ENCODE data around the gene RECQL5. TPM values are rescaled to one million over a fixed set of nuclear protein-coding genes. Genes with fewer than 3 reads are reported as not detected.
A peak's percentile ranks its signal among the peaks of the same experiment; 100 is the strongest.

The RECQL5 gene
- total and polyA plus RNA-seq, 11 donors: 6.0 to 15.9 (median 10.2) TPM

DNA sequence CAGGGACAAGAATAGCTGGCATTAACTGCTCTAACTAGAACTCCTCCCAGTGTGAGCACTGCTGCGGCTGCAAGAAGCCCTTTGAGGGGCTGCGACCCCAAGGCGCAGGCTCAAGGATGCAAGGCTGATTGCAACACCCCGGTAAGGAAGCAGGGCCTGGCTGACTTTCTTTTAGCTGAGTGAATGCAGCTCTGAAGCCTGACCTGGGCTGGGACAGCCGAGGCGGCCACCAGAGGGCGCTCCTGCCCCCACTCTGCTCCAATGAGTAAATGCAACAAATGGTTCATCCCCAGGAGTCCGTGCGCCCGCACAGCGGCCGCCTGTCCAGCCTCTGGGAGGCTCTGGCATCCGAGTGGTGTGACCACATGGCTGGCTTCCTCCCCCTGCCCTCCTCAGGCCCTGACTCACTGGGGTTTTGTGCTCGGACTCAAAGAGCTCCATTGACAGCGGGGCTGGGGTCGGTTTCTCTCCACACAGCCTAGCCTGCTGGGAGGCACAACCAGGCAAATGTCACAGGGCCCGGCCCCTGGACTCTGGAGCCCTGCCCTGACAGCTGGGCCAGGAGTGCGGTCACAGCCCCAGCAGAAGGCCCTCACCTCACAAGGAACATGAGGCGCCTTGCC, 34.0 kb downstream of the RECQL5 start, which contains the start of gene SMIM5:
Gene SMIM5 (plus strand): TSS at position 572 of the 623 bp plus-strand sequence. CDS start 6,768 bp downstream, outside the sequence.
- Histone ChIP-seq H3K9me3 (no peaks in the 10 kb centered on the region), H3K4me1 (peaks cover 13 to 58% (median 25%) of the 10 kb centered on the region in 12 donors), H3K4me3 (peak within 1 kb of the TSS in 10 of 12 donors; percentile 5 to 39 (median 26)), H3K36me3 (peaks cover 0 to 24% (median 0%) of the 10 kb centered on the region in 9 donors), H3K27me3 (no peaks in the 10 kb centered on the region), H3K27ac (peak within 1 kb of the TSS; percentile 58 to 95 (median 85))
- no peak for TF ChIP-seq POLR2A (IDR thresholded peaks at IDR 0.05)
- TF ChIP-seq, protein P1, sequence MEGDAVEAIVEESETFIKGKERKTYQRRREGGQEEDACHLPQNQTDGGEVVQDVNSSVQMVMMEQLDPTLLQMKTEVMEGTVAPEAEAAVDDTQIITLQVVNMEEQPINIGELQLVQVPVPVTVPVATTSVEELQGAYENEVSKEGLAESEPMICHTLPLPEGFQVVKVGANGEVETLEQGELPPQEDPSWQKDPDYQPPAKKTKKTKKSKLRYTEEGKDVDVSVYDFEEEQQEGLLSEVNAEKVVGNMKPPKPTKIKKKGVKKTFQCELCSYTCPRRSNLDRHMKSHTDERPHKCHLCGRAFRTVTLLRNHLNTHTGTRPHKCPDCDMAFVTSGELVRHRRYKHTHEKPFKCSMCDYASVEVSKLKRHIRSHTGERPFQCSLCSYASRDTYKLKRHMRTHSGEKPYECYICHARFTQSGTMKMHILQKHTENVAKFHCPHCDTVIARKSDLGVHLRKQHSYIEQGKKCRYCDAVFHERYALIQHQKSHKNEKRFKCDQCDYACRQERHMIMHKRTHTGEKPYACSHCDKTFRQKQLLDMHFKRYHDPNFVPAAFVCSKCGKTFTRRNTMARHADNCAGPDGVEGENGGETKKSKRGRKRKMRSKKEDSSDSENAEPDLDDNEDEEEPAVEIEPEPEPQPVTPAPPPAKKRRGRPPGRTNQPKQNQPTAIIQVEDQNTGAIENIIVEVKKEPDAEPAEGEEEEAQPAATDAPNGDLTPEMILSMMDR (IDR thresholded peaks at IDR 0.05): peak; percentile 93 to 100 (median 98)
- DNase-seq (peak; percentile 86 to 93 (median 90)), ATAC-seq (peak; percentile 52 to 77 (median 68))
- WGBS, 4 donors: 0 to 17% (median 13%) methylated on average over 12 to 19 of the region's 19 CpGs
- intact Hi-C loops (cut with DNase I): loop anchor here in 9 of 10 donors (1.0 to 5.0 kb wide), 9 partner anchors 20 to 118 kb away; no protein-coding TSS in a partner anchor

DNA sequence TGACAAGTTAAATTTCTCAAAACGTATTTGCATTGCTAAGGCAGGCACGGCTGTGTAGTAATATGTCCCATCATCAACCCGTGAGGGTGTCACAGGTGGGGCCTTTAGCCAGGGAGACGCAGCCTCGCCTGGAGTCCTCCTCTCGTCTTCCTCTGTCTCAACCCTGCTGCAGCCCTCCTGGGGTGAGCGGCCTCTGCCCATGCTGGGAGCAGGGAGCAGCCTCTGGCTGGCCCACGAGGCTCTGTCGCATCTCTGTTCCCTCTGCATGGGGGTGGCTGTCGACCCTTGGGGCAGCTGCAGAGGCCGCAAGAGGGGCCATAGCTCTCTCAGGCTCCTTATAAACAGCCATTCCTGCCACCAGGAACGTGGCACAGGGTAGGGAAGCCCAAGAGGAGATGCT, 34.5 kb downstream of the RECQL5 start:
- no peak overlapping the region for H3K4me3 ChIP-seq
- no peaks in the 10 kb centered on the region for H3K27me3 ChIP-seq
- no peak for ATAC-seq
- 76 to 81% (median 78%) methylated on average over 11 to 12 of the region's 12 CpGs for WGBS, 4 donors
- H3K27ac ChIP-seq: peak overlapping the region in 5 of 12 donors; percentile 34 to 89 (median 83)
- no peak for TF ChIP-seq POLR2A (IDR thresholded peaks at IDR 0.05)
- TF ChIP-seq, protein P1 (IDR thresholded peaks at IDR 0.05): no peak
- intact Hi-C loops (cut with DNase I): loop anchor here in 7 of 10 donors (2.0 to 5.0 kb wide), 5 partner anchors 20 to 118 kb away; no protein-coding TSS in a partner anchor
- DNase-seq: peak in 2 of 5 donors; percentile 23 to 46
- H3K4me1 ChIP-seq: peaks cover 13 to 52% (median 25%) of the 10 kb centered on the region in 12 donors
- peaks cover 0 to 25% (median 1%) of the 10 kb centered on the region in 9 donors for H3K36me3 ChIP-seq
- no peaks in the 10 kb centered on the region for H3K9me3 ChIP-seq

DNA sequence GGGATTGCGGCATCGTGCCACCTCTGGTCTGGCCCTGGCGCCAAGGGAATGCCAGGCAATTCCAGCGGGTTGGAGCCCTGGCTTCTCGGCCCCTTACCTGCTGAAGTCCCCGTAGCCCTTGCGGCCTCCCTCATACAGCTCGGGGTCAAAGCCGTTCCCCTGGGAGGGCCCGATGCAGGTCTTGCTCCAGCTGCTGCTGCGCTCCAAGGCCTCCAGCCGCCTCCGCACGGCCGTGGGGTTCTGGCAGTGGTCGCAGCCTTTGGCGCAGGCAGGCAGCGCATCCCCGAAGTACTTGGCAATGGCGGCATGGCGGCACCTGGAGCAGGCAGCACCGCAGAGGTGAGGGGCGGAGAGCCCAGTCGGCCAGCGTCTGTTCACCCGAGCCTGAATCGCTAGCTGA, 35.6 kb downstream of the RECQL5 start:
- intact Hi-C loops (cut with DNase I): loop anchor here in 3 of 10 donors (2.0 to 5.0 kb wide), 2 partner anchors 116 to 117 kb away; no protein-coding TSS in a partner anchor
- WGBS, 4 donors: 90 to 93% (median 91%) methylated on average over 16 to 27 of the region's 27 CpGs

More for the DNA sequence above, 35.6 kb downstream of the RECQL5 start:
- H3K36me3 ChIP-seq: peaks cover 0 to 35% (median 12%) of the 10 kb centered on the region in 9 donors
- TF ChIP-seq, protein P1 (IDR thresholded peaks at IDR 0.05): no peak
- no peak for TF ChIP-seq POLR2A (IDR thresholded peaks at IDR 0.05)
- H3K27ac ChIP-seq: no peak overlapping the region
- no peaks in the 10 kb centered on the region for H3K9me3 ChIP-seq
- H3K4me1 ChIP-seq: peaks cover 13 to 42% (median 23%) of the 10 kb centered on the region in 12 donors
- no peak overlapping the region for H3K4me3 ChIP-seq
- no peaks in the 10 kb centered on the region for H3K27me3 ChIP-seq
- ATAC-seq: no peak
- DNase-seq: peak in 1 of 5 donors; percentile 56
